HCT116 (cell line): Measurements from ENCODE around the gene BCAR3. TPM values are rescaled to one million over a fixed set of nuclear protein-coding genes. Genes with fewer than 3 reads are reported as not detected.

ENCODE experiments used
- ATAC-seq: fragments of 200-7000 bp; cut with Tn5 transposase; 2 replicates; pipeline ENCODE4 v1.9.1; 2020; ENCODE audit warnings: mild to moderate bottlenecking, moderate library complexity
- BruUV-seq: library from RNA; stranded (reverse); fragments of 400-500 nt; replicated peaks from 2 replicates; lab custom pipeline; 2021; lab: Mats Ljungman, UMichigan
- CTCF ChIA-PET: fragments of 300-600 bp; sonication (Branson Sonifier 250); formaldehyde crosslinking; loops from one replicate; lab custom pipeline; 2021; ENCODE audit warnings: antibody characterized with exemption; lab: Charles Lee
- POLR2A ChIA-PET: fragments of 300-600, 350-600 bp; sonication (Branson Sonifier 250); formaldehyde crosslinking; loops from one replicate; lab custom pipeline; 2021; ENCODE audit warnings: antibody characterized with exemption; lab: Charles Lee
- RAD21 ChIA-PET, 2 experiments: fragments of 300-600 bp; sonication (Branson Sonifier 250); formaldehyde crosslinking; loops; one replicate each; lab custom pipeline; 2023; ENCODE audit warnings: low total read pairs in 2 of 2; ENCODE audit not compliant: uncharacterized antibody in 2 of 2, unreplicated experiment in 2 of 2, low non-redundant PET in 1 of 2; lab: Charles Lee
- DNase-seq: peaks from one replicate; pipeline ENCODE4 v3.0.0-alpha.2; 2010; ENCODE audit warnings: low read depth, low spot score
- H2AFZ ChIP-seq: fragments of 200-600 bp; shearing (Covaris generic), sonication (generic); 2 replicates; pipeline ENCODE4 v1.6.1; 2017; ENCODE audit warnings: low read depth, mixed run types, mixed read lengths, antibody characterized with exemption, low read length; ENCODE audit not compliant: poor library complexity, severe bottlenecking
- H3K27ac ChIP-seq: 2 replicates; pipeline ENCODE4 v1.5.1; 2012; ENCODE audit warnings: low read depth, low read length
- H3K27me3 ChIP-seq: fragments of 200-600 bp; sonication (generic); 2 replicates; pipeline ENCODE4 v1.6.1; 2016; ENCODE audit warnings: mixed run types, low read length, mixed read lengths; ENCODE audit not compliant: insufficient read depth
- H3K36me3 ChIP-seq, 2 experiments: fragments of 200-500 bp in 1 of 2; fragments of 200-600 bp in 1 of 2; sonication (Bioruptor generic) in 1 of 2; sonication (generic) in 1 of 2; 2 replicates each; pipeline versions ENCODE4 v1.5.1 to v1.6.1; 2014 to 2016; ENCODE audit warnings: low read length in 2 of 2, inconsistent platforms in 1 of 2, mixed read lengths in 1 of 2, mixed run types in 1 of 2; ENCODE audit not compliant: insufficient read depth in 2 of 2, control insufficient read depth in 1 of 2
- H3K4me1 ChIP-seq, 2 experiments: fragments of 200-600 bp in 1 of 2; sonication (generic) in 1 of 2; 2 replicates each; pipeline versions ENCODE4 v1.5.1 to v1.6.1; 2012 to 2017; ENCODE audit warnings: low read length in 2 of 2, inconsistent platforms in 1 of 2, mild to moderate bottlenecking in 1 of 2, mixed read lengths in 1 of 2, mixed run types in 1 of 2, moderate library complexity in 1 of 2; ENCODE audit not compliant: insufficient read depth in 2 of 2, control insufficient read depth in 1 of 2
- H3K4me2 ChIP-seq: fragments of 200-600 bp; sonication (generic); 2 replicates; pipeline ENCODE4 v1.6.1; 2017; ENCODE audit warnings: mixed run types, low read length, mixed read lengths
- H3K4me3 ChIP-seq, 2 experiments: fragments of 200-600 bp in 1 of 2; sonication (generic) in 1 of 2; replicated peaks in 1 of 2; 2 replicates each; pipeline ENCODE4 v1.5.1; 2011 to 2016; ENCODE audit warnings: low read length in 2 of 2, control low read depth in 1 of 2, low read depth in 1 of 2, mild to moderate bottlenecking in 1 of 2, mixed read lengths in 1 of 2, mixed run types in 1 of 2
- H3K79me2 ChIP-seq: fragments of 200-600 bp; sonication (generic); 2 replicates; pipeline ENCODE4 v1.6.1; 2017; ENCODE audit warnings: mild to moderate bottlenecking, mixed run types, low read length, moderate library complexity, mixed read lengths; ENCODE audit not compliant: insufficient read depth
- H3K9ac ChIP-seq: fragments of 200-600 bp; sonication (generic); 2 replicates; pipeline ENCODE4 v1.6.1; 2016; ENCODE audit warnings: low read length, mixed read lengths
- H3K9me2 ChIP-seq: fragments of 200-600 bp; sonication (generic), shearing (Covaris generic); 2 replicates; pipeline ENCODE4 v1.6.1; 2017; ENCODE audit warnings: mixed run types, mild to moderate bottlenecking, moderate library complexity; ENCODE audit not compliant: insufficient read depth
- H3K9me3 ChIP-seq, 2 experiments: fragments of 200-500 bp in 1 of 2; fragments of 200-600 bp in 1 of 2; sonication (Bioruptor generic) in 1 of 2; sonication (generic) in 1 of 2; 2 replicates each; pipeline ENCODE4 v1.6.1; 2014 to 2017; ENCODE audit warnings: low read length in 2 of 2, mixed read lengths in 2 of 2, inconsistent platforms in 1 of 2, low read depth in 1 of 2, mild to moderate bottlenecking in 1 of 2, mixed run types in 1 of 2, moderate library complexity in 1 of 2; ENCODE audit not compliant: control insufficient read depth in 1 of 2, insufficient read depth in 1 of 2
- H4K20me1 ChIP-seq: fragments of 200-600 bp; sonication (generic), shearing (Covaris generic); 2 replicates; pipeline ENCODE4 v1.6.1; 2017; ENCODE audit warnings: mixed run types, mild to moderate bottlenecking, moderate library complexity; ENCODE audit not compliant: insufficient read depth
- EZH2 ChIP-seq: fragments of 200-600 bp; sonication (generic); IDR thresholded peaks from 2 replicates; pipeline ENCODE4 v1.6.1; 2017; ENCODE audit warnings: antibody characterized with exemption, mixed run types
- POLR2A ChIP-seq: IDR thresholded peaks from 2 replicates; pipeline ENCODE4 v1.7.0; 2011; ENCODE audit warnings: borderline replicate concordance; ENCODE audit not compliant: insufficient read depth, insufficient read length; ENCODE audit errors: extremely low read depth
- POLR2AphosphoS5 ChIP-seq: IDR thresholded peaks from 2 replicates; pipeline ENCODE4 v1.6.1; 2011; ENCODE audit warnings: mild to moderate bottlenecking, low read depth, low read length, moderate library complexity
- SP1 ChIP-seq: IDR thresholded peaks from 2 replicates; pipeline ENCODE4 v1.6.1; 2012; ENCODE audit warnings: low read depth
- SRF ChIP-seq: IDR thresholded peaks from 2 replicates; pipeline ENCODE4 v1.6.1; 2012; ENCODE audit warnings: low read depth
- ZNF274 ChIP-seq: fragments of 200-500 bp; sonication (Bioruptor generic); IDR thresholded peaks from 2 replicates; pipeline ENCODE4 v1.6.1; 2014; ENCODE audit warnings: mild to moderate bottlenecking, low read depth, low read length, inconsistent platforms
- intact Hi-C: fragments of 100-400 bp; cut with micrococcal nuclease; formaldehyde crosslinking; loops from 2 replicates; pipeline ENCODE4 v1.10.0; 2022
- total RNA-seq: library from RNA; stranded (reverse); gene quantifications from one replicate; pipeline ENCODE4 v1.2.1, GENCODE V29; 2021; ENCODE audit not compliant: unreplicated experiment
- TF ChIP-seq, protein P1 (sequence below): IDR thresholded peaks from 2 replicates; pipeline ENCODE4 v1.6.1; 2011; ENCODE audit warnings: mild to moderate bottlenecking, low read length, moderate library complexity; ENCODE audit not compliant: insufficient replicate concordance; ENCODE audit errors: extremely low read depth

Gene BCAR3
- total RNA-seq, 1 experiment from 2014 or later = 24.5 TPM

DNA sequence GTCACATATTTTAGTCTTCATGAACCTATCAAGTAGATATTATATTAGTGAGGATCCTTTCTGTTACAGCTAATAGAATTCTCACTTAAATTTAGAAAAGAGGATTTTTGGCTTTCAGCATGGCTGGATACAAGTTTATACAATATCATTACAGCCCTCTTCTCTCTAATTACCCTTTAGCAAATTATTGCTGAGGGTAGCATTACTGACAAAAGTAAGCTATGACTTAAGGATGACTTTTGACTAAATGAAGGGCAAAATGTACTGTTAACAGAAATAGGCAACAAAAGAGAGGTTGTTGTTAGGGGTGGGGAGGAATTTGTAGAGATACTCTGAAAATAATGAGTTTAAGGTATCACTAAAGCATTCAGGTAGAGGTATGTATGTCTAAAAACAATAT lies 148.0 kb downstream of the BCAR3 start (continued):
- TF ChIP-seq, protein P1, sequence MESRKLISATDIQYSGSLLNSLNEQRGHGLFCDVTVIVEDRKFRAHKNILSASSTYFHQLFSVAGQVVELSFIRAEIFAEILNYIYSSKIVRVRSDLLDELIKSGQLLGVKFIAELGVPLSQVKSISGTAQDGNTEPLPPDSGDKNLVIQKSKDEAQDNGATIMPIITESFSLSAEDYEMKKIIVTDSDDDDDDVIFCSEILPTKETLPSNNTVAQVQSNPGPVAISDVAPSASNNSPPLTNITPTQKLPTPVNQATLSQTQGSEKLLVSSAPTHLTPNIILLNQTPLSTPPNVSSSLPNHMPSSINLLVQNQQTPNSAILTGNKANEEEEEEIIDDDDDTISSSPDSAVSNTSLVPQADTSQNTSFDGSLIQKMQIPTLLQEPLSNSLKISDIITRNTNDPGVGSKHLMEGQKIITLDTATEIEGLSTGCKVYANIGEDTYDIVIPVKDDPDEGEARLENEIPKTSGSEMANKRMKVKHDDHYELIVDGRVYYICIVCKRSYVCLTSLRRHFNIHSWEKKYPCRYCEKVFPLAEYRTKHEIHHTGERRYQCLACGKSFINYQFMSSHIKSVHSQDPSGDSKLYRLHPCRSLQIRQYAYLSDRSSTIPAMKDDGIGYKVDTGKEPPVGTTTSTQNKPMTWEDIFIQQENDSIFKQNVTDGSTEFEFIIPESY = no peak
- TF ChIP-seq ZNF274 = no peak
- no peak for TF ChIP-seq EZH2

DNA sequence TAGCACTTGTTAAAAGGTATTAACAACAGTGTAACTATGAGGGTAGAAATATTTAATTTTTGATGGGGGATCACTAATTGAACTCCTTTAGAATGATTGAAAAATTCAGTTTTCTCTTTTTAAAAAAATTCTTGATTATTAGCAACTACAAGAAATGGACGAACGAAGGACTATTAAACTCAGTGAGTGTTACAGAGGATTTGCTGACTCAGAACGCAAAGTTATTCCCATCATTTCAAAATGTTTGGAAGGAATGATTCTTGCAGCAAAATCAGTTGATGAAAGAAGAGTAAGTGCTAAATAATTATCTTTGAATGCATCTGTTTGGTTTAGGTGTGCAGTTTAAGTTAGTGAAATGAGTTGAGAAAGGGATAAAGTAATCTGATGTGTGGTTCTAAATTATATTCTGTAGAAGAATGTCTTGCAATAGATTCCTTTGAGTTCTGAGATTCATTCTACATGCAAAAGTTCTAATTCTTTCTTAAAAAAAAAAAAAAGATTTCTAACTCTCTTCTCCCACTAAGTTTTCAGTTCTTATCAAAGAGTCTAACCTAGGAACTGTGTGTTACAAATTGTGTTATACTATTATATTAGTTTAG lies 148.8 kb downstream of the BCAR3 start:
- intact Hi-C loops = no loop called here
- ATAC-seq = no peak
- Histone ChIP-seq H3K4me2 (no peak overlapping the region), H4K20me1 (no peaks in the 10 kb centered on the region), H3K4me1 (no peaks in the 10 kb centered on the region), H3K79me2 (no peaks in the 10 kb centered on the region), H3K27ac (no peak overlapping the region), H3K9ac (no peak overlapping the region), H3K27me3 (no peaks in the 10 kb centered on the region), H3K36me3 (peaks cover 0 to 6% of the 10 kb centered on the region in 2 experiments; a peak in 1 of 4 replicates), H3K9me2 (no peaks in the 10 kb centered on the region), H2AFZ (no peak overlapping the region), H3K4me3 (no peak overlapping the region), H3K9me3 (no peaks in the 10 kb centered on the region)
- no TSS peak for BruUV-seq
- POLR2A ChIA-PET = no interaction called here
- no peak for DNase-seq
- TF ChIP-seq POLR2AphosphoS5 (no peak), SRF (no peak), POLR2A (no peak), SP1 (no peak)
- TF ChIP-seq, protein P1 = no peak
- RAD21 ChIA-PET = no interaction called here
- CTCF ChIA-PET = no interaction called here
